Nephron progenitor cell (in vitro differentiated cells): ENCODE results near the gene CREBBP.

Experiments used
- DNase-seq: peaks from one replicate; pipeline ENCODE4 v3.0.0; 2021
- H3K27ac Mint-ChIP-seq: 2 replicates; pipeline ENCODE4 v1.8.0; 2021; ENCODE audit warnings: mild to moderate bottlenecking, moderate library complexity, mixed read lengths
- H3K27me3 Mint-ChIP-seq: 2 replicates; pipeline ENCODE4 v1.8.0; 2021; ENCODE audit warnings: mild to moderate bottlenecking, low read depth, mixed read lengths; ENCODE audit not compliant: poor library complexity
- H3K36me3 Mint-ChIP-seq: 2 replicates; pipeline ENCODE4 v1.8.0; 2021; ENCODE audit warnings: low read depth, mixed read lengths
- H3K4me1 Mint-ChIP-seq: 2 replicates; pipeline ENCODE4 v1.8.0; 2021; ENCODE audit warnings: mixed read lengths
- H3K4me3 Mint-ChIP-seq: 2 replicates; pipeline ENCODE4 v1.8.0; 2021; ENCODE audit warnings: mild to moderate bottlenecking, moderate library complexity, mixed read lengths
- H3K9me3 Mint-ChIP-seq: 2 replicates; pipeline ENCODE4 v1.8.0; 2021; ENCODE audit warnings: mild to moderate bottlenecking, moderate library complexity, mixed read lengths
- TF ChIP-seq, protein P1 (sequence below): fragments of 200-600 bp; sonication (generic); IDR thresholded peaks from 2 replicates; pipeline ENCODE4 v1.5.0; 2021; ENCODE audit warnings: antibody characterized with exemption

CREBBP gene

DNA sequence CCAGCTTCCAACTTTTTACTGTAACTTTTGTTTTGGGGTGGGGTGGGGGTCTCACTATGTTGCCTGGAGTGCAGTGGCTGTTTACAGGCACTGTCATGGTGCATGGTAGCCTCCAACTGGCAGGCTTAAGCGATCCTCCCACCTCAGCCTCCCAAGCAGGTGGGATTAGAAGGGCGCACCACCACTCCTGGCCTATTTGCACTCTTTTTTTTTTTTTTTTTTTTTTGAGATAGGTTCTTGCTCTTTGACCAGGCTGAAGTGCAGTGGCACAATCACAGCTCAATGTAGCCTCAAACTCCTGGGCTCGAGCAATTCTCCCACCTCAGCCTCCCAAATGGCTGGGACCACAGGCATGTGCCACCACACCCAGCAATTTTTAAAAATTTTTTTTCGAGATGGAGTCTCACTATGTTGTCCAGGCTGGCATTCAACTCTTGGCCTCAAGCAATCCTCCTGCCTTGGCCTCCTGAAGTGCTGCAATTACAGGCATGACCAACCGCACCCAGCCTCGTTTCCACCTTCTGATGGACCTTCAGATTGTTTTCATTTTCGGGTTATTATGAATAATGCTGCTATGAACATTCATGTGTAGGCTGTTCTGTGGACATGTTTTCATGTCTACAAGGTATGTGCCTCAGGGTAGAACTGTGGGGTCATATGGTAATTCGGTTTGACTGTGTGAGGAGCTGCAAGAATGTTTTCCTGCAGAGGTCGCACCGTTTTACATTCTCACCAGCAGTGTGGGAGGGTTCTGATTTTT, 174.1 kb downstream of the CREBBP start:
- no peaks in the 10 kb centered on the region for H3K4me1 Mint-ChIP-seq
- DNase-seq: no peak
- peaks cover 54% of the 10 kb centered on the region for H3K36me3 Mint-ChIP-seq
- TF ChIP-seq, protein P1, sequence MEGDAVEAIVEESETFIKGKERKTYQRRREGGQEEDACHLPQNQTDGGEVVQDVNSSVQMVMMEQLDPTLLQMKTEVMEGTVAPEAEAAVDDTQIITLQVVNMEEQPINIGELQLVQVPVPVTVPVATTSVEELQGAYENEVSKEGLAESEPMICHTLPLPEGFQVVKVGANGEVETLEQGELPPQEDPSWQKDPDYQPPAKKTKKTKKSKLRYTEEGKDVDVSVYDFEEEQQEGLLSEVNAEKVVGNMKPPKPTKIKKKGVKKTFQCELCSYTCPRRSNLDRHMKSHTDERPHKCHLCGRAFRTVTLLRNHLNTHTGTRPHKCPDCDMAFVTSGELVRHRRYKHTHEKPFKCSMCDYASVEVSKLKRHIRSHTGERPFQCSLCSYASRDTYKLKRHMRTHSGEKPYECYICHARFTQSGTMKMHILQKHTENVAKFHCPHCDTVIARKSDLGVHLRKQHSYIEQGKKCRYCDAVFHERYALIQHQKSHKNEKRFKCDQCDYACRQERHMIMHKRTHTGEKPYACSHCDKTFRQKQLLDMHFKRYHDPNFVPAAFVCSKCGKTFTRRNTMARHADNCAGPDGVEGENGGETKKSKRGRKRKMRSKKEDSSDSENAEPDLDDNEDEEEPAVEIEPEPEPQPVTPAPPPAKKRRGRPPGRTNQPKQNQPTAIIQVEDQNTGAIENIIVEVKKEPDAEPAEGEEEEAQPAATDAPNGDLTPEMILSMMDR: no peak
- H3K27me3 Mint-ChIP-seq: no peaks in the 10 kb centered on the region
- H3K9me3 Mint-ChIP-seq: no peaks in the 10 kb centered on the region
- peak overlapping the region; percentile 42 for H3K27ac Mint-ChIP-seq
- H3K4me3 Mint-ChIP-seq: no peak overlapping the region

DNA sequence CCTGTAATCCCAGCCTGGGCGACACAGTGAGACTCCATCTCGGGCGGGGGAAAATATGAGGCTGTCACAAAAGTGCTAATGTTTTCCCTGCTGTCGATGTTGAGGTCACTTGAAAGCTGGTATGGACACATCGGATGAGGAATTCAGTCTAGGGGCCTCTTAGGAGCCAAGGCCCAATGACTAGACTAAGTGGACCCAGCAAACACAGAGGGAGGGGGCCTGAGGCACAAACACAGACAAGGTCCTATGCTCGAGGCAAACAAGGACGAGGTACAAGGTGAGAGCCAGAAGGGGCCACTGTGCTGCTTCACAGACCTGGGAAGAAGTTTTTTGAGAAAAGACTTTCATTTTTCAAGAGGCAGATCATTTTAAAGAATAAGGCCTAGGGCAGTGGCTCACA, 178.4 kb downstream of the CREBBP start:
- no peaks in the 10 kb centered on the region for H3K4me1 Mint-ChIP-seq

DNA sequence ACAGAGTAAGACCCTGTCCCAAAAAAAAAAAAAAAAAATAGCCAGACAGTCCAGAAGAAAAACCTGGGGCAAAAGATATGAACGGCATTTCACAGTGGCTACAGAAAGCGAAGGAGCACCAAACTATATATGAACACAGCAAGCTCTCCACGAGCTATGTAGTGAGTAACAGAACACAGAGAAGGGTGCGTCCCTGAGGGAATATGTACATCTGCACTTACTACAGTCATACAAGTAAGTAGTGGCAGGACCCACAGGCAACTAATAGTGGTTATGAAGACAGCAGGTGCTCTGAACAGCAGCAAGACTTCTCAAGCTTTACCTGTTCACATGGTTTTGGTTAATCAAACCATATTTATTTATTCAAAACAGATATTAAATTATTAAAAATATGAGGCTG, 179.0 kb downstream of the CREBBP start:
- no peak overlapping the region for H3K4me3 Mint-ChIP-seq
- peak overlapping the region; percentile 59 for H3K27ac Mint-ChIP-seq
- no peak for DNase-seq
- no peaks in the 10 kb centered on the region for H3K27me3 Mint-ChIP-seq
- no peaks in the 10 kb centered on the region for H3K4me1 Mint-ChIP-seq
- TF ChIP-seq, protein P1: no peak
- no peaks in the 10 kb centered on the region for H3K9me3 Mint-ChIP-seq
- H3K36me3 Mint-ChIP-seq: peaks cover 48% of the 10 kb centered on the region

More for the DNA sequence above, 178.4 kb downstream of the CREBBP start:
- TF ChIP-seq, protein P1: no peak
- no peaks in the 10 kb centered on the region for H3K9me3 Mint-ChIP-seq
- peak overlapping the region; percentile 86 for H3K27ac Mint-ChIP-seq
- no peak for DNase-seq
- H3K4me3 Mint-ChIP-seq: no peak overlapping the region
- H3K36me3 Mint-ChIP-seq: peaks cover 48% of the 10 kb centered on the region
- H3K27me3 Mint-ChIP-seq: no peaks in the 10 kb centered on the region

DNA sequence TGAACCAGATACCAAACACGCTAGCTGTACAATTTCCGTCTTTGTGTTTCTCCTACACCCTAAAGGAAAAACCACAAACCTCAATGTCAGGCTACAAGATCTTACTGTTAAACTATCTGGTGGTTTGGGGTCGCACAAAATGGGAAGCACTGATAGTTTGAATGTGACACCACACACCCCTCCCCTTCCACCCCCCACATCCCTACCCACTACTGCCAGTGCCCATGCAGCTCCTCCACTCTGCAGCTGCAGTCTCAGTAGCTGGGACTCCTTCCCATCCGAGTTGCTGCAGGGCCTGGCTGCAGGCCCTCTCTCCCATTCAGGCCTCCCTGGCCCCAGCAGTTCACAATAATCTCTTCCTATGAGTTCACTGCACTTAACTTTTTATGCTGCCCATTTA, 181.6 kb downstream of the CREBBP start:
- Mint-ChIP-seq H3K27me3 (no peaks in the 10 kb centered on the region), H3K27ac (no peak overlapping the region)

DNA sequence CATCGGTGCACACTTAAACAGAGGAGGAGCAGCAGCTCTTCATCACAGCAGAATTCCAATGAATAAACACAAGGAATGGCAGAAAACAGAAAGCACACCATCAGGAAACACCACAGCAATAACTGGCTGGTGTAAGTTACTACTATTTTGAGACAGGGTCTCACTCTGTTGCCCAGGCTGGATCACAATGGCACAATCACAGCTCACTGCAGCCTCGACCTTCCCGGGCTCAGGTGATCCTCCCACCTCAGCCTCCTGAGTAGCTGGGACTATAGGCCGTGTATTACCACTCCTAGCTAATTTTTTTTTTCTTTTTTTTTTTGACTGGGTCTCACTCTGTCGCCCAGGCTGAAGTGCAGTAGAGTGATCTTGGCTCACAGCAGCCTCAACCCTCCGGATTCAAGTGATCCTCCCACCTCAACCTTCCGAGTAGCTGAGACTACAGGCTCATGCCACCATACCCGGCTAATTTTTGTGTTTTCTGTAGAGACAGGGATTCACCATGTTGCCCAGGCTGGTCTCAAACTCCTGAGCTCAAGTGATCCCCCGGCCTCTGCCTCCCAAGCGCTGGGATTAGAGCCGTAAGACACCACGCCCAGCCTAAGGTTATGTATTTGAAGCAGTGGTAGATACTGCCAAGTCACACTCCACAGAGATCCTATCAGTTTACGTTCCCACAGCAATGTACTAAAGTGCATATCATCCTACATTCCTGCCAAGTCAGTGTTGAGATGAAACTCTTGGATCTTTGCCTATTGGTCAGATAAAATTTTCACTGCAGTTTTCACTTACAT, 183.9 kb downstream of the CREBBP start:
- DNase-seq: no peak
- H3K27ac Mint-ChIP-seq: peak overlapping the region; percentile 96
- H3K4me1 Mint-ChIP-seq: peaks cover 21% of the 10 kb centered on the region
- peaks cover 38% of the 10 kb centered on the region for H3K36me3 Mint-ChIP-seq
- no peak overlapping the region for H3K4me3 Mint-ChIP-seq
- no peaks in the 10 kb centered on the region for H3K9me3 Mint-ChIP-seq
- TF ChIP-seq, protein P1: no peak
- no peaks in the 10 kb centered on the region for H3K27me3 Mint-ChIP-seq

More for the DNA sequence above, 181.6 kb downstream of the CREBBP start:
- Mint-ChIP-seq H3K4me1 (peaks cover 17% of the 10 kb centered on the region), H3K36me3 (peaks cover 53% of the 10 kb centered on the region), H3K4me3 (no peak overlapping the region), H3K9me3 (no peaks in the 10 kb centered on the region)
- TF ChIP-seq, protein P1: no peak
- DNase-seq: no peak
